Activated CD4-positive, CD25-positive, alpha-beta regulatory T cell treated with anti-CD3 and anti-CD28 coated beads, Interleukin-2, amount 50 U/mL, for 24 hours (primary cell): ENCODE results near the gene TCF12.

ENCODE experiments used
- ATAC-seq, 2 donors: fragments of 150-1000 bp; cut with Tn5 transposase; one replicate each; pipeline ENCODE4 v1.10.0; 2021; ENCODE audit warnings: mild to moderate bottlenecking in 1 of 2, moderate library complexity in 1 of 2

Gene TCF12

DNA sequence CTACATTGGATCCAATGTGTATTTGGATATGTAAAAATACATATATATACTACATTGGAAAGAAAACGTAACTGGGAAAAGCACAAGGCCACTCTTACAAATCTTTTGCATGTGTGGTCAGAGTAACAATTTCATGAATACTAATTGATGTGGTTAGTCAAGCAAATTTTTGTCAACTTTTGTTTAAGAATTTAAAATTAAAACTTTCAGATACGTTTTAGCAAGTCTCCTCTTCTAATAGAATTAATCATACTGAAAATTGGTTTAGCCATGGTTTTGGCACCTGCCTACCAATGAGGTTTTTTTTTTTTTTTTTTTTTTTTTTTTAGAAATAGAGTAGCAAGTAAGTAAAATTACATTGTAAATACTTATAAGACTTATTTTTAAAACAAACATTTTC is 304.9 kb downstream of the TCF12 start:
- ATAC-seq: no peak

DNA sequence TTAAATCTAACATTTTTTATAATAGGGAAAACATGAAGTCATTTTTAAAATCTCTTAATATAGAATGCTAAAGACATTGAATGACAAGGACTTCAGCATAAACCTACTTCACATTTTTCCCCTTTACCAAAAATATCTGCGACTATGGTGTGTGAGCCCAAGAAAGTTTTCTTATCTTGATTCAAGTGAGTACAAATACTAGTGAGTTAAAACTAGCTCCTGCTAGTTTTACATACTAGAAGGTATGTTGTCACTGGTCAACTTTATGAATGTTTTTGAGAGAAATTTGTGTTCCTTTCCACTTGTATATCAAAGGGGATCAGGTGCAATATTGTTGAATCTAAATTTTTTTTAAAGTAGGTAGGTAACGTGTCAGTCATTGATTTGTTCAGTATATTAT is 305.4 kb downstream of the TCF12 start:
- no peak for ATAC-seq

DNA sequence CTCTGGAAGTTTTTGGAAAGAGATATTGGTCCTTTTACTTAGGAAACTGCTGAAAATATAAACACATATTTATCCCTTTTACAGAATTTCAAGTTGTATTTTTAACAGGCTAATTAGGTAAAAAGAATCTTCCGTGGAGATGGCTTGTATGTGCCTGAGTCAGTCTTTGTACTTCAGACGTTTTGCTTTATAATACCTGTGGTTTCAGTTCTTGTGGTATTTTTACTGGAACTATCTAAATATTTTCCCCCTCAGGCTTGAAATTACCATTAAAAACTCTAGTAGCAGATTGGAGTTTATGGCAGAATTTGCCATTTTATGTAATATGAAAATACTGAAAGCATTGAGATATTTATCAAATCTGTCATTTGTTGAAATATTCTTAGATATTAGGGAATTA is 306.2 kb downstream of the TCF12 start:
- no peak for ATAC-seq

DNA sequence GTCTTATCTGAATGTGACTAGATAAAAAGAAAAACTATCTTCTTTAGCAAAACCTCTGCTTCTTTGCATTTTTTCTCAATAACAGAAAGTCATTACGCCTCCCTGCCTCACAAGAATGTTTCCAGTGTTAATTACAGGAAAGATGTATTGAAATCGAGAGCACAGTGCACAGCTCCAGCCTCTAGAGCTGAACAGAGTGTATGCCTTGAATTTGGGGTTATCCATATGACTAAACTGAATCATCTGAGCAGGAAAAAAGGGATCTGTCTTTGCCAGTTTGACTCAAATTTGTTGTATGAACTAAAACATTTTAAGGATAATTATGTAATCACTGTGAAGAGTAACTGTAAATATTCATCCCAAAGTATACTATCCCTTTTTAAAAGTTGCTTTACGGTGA is 308.7 kb downstream of the TCF12 start:
- no peak for ATAC-seq

GRCh38 chr15:57227899-57228298 is 309.5 kb downstream of the TCF12 start:
- no peak for ATAC-seq

- no peak for ATAC-seq
Observed at GRCh38 chr15:57228395-57228794, 310.0 kb downstream of the TCF12 start.

DNA sequence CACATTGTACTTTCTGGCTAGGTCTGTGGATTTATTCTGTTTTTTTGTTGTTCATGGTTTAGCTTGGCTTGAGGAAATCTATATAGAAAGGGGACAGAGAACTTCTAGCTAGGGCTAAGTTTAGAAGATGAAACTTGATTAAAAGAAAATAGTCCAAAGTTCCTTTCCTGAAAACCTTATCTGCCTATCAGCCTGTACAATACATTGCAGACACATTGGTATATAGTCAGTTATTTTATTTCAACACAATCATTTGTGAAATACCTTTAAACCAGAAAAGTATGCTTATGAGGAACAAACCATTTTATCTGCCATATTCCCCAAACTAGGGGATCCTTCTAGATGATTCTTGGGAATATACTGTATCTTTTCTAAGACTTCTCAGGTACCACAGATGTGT is 310.6 kb downstream of the TCF12 start:
- ATAC-seq: no peak

DNA sequence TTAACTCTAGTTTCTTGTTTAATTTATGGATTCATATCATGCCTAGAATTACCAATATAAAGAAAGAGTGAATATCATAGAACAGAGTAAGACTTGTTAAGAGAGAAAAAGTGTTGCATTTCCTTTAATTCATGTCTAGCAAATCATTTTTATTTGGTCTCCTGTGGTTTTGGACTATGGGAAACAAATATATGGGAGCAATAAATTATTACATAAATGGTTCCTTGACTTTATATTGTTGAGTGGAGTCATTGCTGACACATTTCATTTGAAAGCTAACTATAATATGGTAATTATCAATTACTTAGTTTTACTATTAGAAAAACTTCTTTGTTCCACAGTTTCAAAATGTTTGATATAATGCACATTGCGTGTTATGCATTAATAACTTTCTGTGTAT is 313.1 kb downstream of the TCF12 start:
- no peak for ATAC-seq

DNA sequence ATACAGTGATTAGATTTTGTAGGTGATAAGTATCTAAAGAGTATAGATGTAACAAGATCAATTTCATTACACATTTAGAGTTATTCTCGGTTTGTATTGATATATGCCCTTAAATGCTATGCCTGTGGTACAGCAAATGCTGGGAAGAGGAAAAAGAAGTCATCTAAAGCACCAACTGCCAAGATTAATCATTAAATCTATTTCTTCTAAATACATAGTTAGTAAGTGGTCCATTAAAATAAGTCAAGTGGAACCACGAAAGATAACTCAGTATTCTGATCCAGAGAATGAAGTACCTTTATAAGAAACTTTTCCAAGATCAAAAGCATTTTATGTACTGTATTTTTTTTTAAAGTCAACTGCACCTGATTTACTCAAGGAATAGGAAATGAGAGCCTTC is 315.7 kb downstream of the TCF12 start:
- no peak for ATAC-seq

DNA sequence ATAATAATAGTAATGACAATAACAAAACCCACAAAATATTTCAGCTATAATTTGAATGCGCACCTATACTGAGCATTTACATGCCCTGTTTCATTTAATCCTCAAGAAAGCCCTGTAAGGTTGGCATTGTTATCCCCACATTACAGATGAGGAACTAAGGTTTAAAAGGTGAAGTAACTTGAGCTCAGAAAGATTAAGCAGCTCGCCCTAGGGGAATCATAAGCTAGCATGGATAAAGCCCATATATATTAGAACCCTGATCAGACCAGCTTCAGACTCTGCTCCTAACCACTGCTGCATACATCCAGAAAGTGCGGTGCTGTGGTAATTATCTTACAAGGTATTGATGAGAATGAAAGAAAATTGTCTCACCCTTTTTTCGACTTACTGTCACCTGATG is 316.7 kb downstream of the TCF12 start:
- ATAC-seq: no peak

DNA sequence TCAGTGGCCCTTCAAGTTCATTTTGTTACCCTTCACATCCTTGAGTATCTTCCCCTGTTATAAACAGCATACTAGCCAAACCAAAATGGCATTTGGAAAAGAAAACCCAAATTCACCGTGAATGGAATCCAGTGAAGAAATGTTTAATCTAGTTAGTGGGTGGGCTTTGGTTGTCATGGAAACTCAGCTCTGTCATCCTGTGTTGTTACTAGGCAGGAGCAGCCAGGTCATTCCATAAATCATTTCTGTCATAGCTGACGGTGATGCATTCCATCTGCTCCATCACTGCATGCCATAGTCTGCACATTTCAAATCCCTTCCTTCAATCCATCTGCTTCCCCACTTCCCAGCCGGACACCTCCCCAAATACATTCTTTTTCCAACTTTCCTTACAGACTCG is 317.4 kb downstream of the TCF12 start:
- ATAC-seq: no peak

- ATAC-seq: no peak
Observed at GRCh38 chr15:57236561-57237300, 318.3 kb downstream of the TCF12 start.

DNA sequence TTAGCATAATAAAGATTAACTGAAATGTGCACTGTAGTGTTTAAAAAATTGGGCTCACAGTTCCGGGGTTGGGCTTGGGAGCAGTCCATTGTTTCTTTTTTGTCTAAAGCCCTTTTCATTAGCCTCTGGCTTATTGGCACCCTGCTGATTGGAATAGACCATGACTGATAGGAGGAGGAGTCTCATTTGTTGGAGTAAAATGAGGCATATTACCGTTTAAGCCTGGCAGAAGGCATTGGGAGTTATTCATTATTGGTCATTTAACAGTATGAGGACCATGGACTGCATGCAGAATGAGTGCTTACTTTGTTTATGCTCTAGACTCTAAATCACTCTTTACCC is 318.8 kb downstream of the TCF12 start:
- ATAC-seq: no peak

GRCh38 chr15:57237676-57238075 is 319.2 kb downstream of the TCF12 start:
- no peak for ATAC-seq

DNA sequence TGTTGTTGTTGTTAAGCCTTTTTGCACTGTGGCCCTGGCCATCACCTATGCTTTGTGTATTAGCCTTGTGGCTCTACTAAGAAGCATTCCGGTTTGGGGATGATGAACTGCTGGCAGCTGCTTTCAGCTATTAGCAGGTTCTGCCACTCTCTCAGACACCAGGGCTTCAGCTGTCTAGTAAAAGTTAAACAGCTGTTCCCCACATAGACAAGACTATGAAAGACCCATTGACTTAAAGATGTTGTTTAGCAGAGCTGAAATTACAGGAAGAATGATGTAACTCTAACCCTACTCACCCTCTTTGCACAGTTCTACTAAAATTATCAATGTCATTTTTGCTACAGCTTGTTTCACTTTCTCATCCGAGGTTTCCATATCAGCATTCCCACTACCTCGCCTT is 326.7 kb downstream of the TCF12 start:
- ATAC-seq: no peak

DNA sequence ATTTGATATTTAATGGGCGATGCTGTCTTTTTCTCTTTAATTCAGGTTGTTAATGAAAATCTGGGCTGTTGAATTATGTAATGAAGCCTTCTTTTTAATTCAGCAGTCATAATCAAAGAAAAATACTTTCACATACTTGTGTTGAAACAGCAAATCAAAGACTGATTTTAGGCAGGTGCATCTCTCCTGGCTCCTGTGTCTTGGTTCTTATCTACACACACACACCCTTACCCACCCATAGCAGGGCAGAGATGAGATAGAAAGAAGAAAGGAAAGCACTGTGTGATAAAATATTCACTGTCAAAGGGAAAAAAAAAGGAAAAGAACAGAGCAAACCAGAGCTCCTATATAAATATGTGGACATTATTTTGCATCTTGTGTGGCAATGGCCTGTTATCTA is 327.3 kb downstream of the TCF12 start:
- ATAC-seq: no peak

DNA sequence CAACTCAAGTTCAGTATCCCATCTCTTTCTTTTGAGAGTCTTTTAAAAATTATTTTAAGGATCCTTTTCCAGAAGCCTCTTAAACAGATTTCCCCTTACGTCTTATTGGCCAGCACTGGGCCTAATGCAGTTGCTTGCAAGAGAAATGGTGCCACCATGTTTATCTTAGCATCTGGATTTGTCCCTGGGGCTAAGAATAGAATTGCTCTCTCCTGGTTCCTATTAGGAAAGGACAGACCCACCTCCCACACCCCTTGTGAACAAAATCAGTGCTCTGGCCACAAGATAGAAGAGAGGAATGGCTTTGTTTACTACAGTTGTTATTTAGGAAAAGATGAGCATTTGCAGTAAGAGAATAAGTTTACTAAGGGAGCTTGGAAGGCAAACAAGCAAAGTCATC is 329.6 kb downstream of the TCF12 start:
- ATAC-seq: no peak

DNA sequence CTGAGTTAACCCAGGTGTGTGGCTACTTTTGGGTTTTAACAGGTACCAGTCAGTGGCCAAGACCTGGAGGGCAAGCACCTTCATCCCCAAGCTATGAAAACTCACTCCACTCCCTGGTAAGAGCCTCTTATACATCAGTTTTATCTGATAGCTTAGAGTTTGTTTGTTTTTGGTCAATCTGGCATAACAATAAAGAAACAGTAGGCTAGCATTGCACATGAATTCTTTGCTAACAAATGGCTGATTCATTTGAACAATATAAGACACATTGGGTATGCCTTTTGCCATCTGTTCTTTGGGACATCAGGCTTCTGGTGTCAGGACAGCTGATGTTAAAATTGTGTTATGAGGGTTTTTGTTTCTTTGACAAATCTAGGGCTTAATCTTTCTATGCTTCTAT is 332.9 kb downstream of the TCF12 start:
- no peak for ATAC-seq

GRCh38 chr15:57251941-57252340 is 333.5 kb downstream of the TCF12 start:
- no peak for ATAC-seq

- no peak for ATAC-seq
Observed at GRCh38 chr15:57253082-57253481, 334.6 kb downstream of the TCF12 start.

GRCh38 chr15:57253500-57253899 is 335.1 kb downstream of the TCF12 start:
- no peak for ATAC-seq

GRCh38 chr15:57255751-57256341 is 337.4 kb downstream of the TCF12 start:
- ATAC-seq: no peak

DNA sequence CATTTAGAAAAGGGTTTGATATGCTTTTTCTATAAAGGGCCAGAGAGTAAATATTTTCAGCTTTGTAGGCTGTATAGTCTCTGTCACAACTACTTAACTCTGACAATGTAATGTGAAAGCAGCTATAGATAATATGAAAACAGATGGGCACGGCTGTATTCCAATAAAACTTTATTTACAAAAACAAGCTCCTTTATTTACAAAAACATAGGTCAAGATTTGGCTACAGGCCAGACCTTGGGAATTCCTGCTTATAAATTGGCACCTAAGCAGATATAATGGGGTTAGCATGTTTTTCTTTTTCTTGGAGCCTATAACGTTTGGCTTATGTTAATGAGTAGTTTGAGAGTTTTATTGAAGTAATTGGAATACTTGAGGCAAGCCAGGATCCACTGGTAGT is 338.5 kb downstream of the TCF12 start:
- ATAC-seq: no peak

- ATAC-seq: no peak
Observed at GRCh38 chr15:57259568-57260040, 341.2 kb downstream of the TCF12 start.

DNA sequence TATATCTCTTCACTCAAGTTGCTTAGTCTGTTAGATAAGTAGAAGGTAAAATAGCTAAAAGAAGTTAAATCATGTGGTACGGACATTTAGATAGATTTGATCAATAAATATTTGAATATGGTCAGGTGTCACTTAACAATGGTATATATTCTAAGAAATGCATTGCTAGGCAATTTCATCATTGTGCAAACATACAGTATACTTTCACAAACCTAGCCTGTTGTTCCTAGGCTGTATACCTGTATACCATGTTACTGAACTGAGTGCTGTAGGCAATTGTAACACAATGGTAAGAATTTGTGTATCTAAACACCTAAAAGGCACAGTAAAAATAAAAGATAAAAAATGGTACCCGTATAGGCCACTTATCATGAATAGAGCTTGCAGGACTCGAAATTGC is 345.1 kb downstream of the TCF12 start:
- ATAC-seq: no peak
